Stomach (tissue), 9 donors: Measurements from ENCODE around the gene OR2AT4. TPM values are rescaled to one million over a fixed set of nuclear protein-coding genes. Genes with fewer than 3 reads are reported as not detected.

Source experiments
- DNase-seq, 2 donors: peaks; one replicate each; pipeline versions ENCODE4 v3.0.0 to v3.0.0-alpha.2; 2013 to 2019
- H3K27ac ChIP-seq, 5 donors: fragments of 200-600 bp in 4 of 5; sonication (generic) in 4 of 5; one replicate each; pipeline ENCODE4 v1.5.1; 2013 to 2019; ENCODE audit warnings: mild to moderate bottlenecking in 1 of 5, moderate library complexity in 1 of 5
- H3K27me3 ChIP-seq, 3 donors: fragments of 200-600 bp; sonication (generic); one replicate each; pipeline ENCODE4 v1.5.1; 2017 to 2019; ENCODE audit warnings: mixed run types in 1 of 3
- H3K36me3 ChIP-seq, 4 donors: fragments of 200-600 bp; sonication (generic); 1 replicate in 3 of 4; 2 replicates in 1 of 4; pipeline ENCODE4 v1.5.1; 2016 to 2019
- H3K4me1 ChIP-seq, 4 donors: fragments of 200-600 bp; sonication (generic); one replicate each; pipeline ENCODE4 v1.5.1; 2016 to 2019
- H3K4me3 ChIP-seq, 4 donors: fragments of 200-600 bp; sonication (generic) in 3 of 4; one replicate each; pipeline ENCODE4 v1.5.1; 2016 to 2019; ENCODE audit warnings: mild to moderate bottlenecking in 1 of 4
- H3K9me3 ChIP-seq, 4 donors: fragments of 200-600 bp; sonication (generic); one replicate each; pipeline ENCODE4 v1.5.1; 2016 to 2019
- CTCF ChIP-seq, 7 experiments: fragments of 450-650 bp in 4 of 7; fragments of 200-600 bp in 3 of 7; sonication (generic) in 3 of 7; IDR thresholded peaks; one replicate each; pipeline ENCODE4 v1.5.1; 2016 to 2019; ENCODE audit warnings: antibody characterized with exemption in 7 of 7, control low read depth in 2 of 7, mild to moderate bottlenecking in 1 of 7
- EP300 ChIP-seq: sonication (generic); formaldehyde crosslinking; IDR thresholded peaks from one replicate; pipeline ENCODE4 v1.6.1; 2017; ENCODE audit warnings: antibody characterized with exemption
- POLR2A ChIP-seq, 4 donors: fragments of 450-650 bp; IDR thresholded peaks; one replicate each; pipeline ENCODE4 v1.6.1; 2016; ENCODE audit warnings: antibody characterized with exemption in 4 of 4, control low read depth in 2 of 4, mild to moderate bottlenecking in 1 of 4, moderate library complexity in 1 of 4
- POLR2AphosphoS5 ChIP-seq, 3 donors: sonication (generic); formaldehyde crosslinking; IDR thresholded peaks; one replicate each; pipeline ENCODE4 v1.6.1; 2016; ENCODE audit warnings: antibody characterized with exemption in 3 of 3
- WGBS, 5 donors: extraction: QIAGEN DNeasy Blood & Tissue Kit in 3 of 5; methylation state at CpG; one replicate each; pipeline versions ENCODE4 v1.1.5 to v1.1.7; 2013 to 2018; 5-methylcytosine and 5-hydroxymethylcytosine counted together
- intact Hi-C: fragments of 100-400 bp; cut with DNase I; formaldehyde crosslinking; loops from one replicate; pipeline ENCODE4 v1.15.1; 2023; ENCODE audit warnings: low total_unique reads
- polyA plus RNA-seq, 3 donors: library from polyadenylated mRNA; stranded (reverse); fragments of 200-250 nt; gene quantifications; one replicate each; pipeline ENCODE4 v1.2.3, GENCODE V29; 2013
- total RNA-seq, 5 donors: library from RNA; depleted of rRNA; stranded (reverse); fragments of >200 nt; gene quantifications; one replicate each; pipeline versions ENCODE4 v1.1.0 to v1.2.3, GENCODE V29; 2014 to 2016
- donor health status: healthy with polysubstance abuse.
- donor health status: Bipolar disorder and iron deficiency.
- donor health status: healthy.

The OR2AT4 gene
- total and polyA plus RNA-seq, 8 donors, result not detected

- Histone ChIP-seq H3K9me3 (peaks cover 0 to 3% (median 0%) of the 10 kb centered on the region in 4 donors), H3K4me1 (no peaks in the 10 kb centered on the region), H3K27me3 (peaks cover 0 to 12% (median 0%) of the 10 kb centered on the region in 3 donors), H3K4me3 (no peak overlapping the region), H3K36me3 (no peaks in the 10 kb centered on the region), H3K27ac (no peak overlapping the region)
- TF ChIP-seq CTCF (IDR thresholded peaks at IDR 0.05) (no peak), POLR2AphosphoS5 (IDR thresholded peaks at IDR 0.05) (no peak), EP300 (no peak)
- no peak for DNase-seq
- intact Hi-C loops, result no loop called here
- WGBS, 5 donors, result 77 to 92% (median 82%) methylated on average over 2 of the region's 2 CpGs
Measured at GRCh38 chr11:75126564-75126963, 29.9 kb upstream of the OR2AT4 start.

DNA sequence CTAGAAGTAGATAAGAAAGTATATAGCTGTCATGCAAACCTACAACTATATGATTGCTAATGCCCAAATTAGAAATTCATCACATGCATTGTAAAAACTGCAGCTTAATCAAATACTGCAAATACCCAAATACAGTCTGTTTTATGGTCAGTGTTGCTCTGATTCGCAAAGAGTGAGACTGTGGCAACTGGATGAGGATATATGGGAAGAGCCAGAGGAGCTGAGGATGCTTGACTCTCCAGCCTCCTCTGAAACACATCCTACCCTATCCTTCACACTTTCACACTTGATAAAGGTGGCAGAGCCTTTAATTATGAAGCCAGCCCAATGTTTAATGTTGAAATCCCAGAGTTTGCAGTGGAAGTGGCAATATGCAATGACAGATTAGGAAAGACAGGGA lies 21.9 kb upstream of the OR2AT4 start:
- Histone ChIP-seq H3K27ac (no peak overlapping the region), H3K27me3 (peaks cover 0 to 14% (median 0%) of the 10 kb centered on the region in 3 donors), H3K4me1 (no peaks in the 10 kb centered on the region), H3K4me3 (no peak overlapping the region), H3K9me3 (peaks cover 0 to 30% (median 26%) of the 10 kb centered on the region in 4 donors), H3K36me3 (no peaks in the 10 kb centered on the region)
- DNase-seq, result no peak
- no peak for TF ChIP-seq POLR2AphosphoS5 (IDR thresholded peaks at IDR 0.05)
- TF ChIP-seq POLR2A (IDR thresholded peaks at IDR 0.05), result no peak
- TF ChIP-seq CTCF (IDR thresholded peaks at IDR 0.05), result no peak
- no peak for TF ChIP-seq EP300
- intact Hi-C loops, result no loop called here
- 0 to 74% (median 45%) methylated on average over 1 of the region's 1 CpG for WGBS, 5 donors

DNA sequence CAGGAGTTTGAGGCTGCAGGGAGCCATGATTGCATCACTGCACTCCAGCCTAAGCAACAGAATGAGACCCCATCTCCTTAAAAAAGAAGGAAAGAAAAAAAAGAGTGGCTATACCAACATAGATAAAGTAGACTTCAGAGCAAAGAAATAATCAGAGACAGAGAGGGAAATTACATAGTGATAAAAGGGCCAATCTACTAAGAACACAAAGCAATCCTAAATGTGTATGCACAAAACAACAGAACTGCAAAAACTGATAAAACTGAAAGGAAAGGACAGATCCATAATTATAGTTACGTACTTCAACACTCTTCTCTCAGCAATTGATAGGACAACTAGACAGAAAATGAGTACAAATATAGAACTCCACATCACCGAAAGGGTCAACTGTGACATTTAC lies 17.8 kb upstream of the OR2AT4 start:
- Histone ChIP-seq H3K27ac (no peak overlapping the region), H3K36me3 (no peaks in the 10 kb centered on the region), H3K4me1 (no peaks in the 10 kb centered on the region), H3K4me3 (no peak overlapping the region), H3K9me3 (peaks cover 0 to 43% (median 35%) of the 10 kb centered on the region in 4 donors), H3K27me3 (peaks cover 0 to 9% (median 0%) of the 10 kb centered on the region in 3 donors)
- TF ChIP-seq EP300 (no peak), POLR2A (IDR thresholded peaks at IDR 0.05) (no peak), POLR2AphosphoS5 (IDR thresholded peaks at IDR 0.05) (no peak), CTCF (IDR thresholded peaks at IDR 0.05) (no peak)
- intact Hi-C loops, result no loop called here
- DNase-seq, result no peak
- WGBS, 5 donors, result 83 to 93% (median 90%) methylated on average over 2 of the region's 2 CpGs

DNA sequence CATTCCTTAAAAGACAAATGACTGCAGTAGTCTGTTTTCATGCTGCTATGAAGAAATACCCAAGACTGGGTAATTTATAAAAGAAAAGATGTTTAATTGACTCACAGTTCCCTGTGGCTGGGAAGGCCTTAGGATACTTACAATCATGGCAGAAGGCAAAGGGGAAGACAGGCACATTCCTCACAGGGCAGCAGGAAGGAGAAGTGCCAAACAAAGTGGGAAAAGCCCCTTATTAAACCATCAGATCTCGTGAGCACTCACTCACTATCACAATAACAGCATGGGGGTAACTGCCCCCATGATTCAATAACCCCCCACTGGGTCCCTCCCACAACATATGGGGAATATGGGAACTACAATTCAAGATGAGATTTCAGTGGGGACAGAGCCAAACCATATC lies 16.4 kb upstream of the OR2AT4 start:
- intact Hi-C loops, result no loop called here
- WGBS, 5 donors, result 17 to 46% (median 31%) methylated on average over 1 of the region's 1 CpG
- DNase-seq, result no peak

DNA sequence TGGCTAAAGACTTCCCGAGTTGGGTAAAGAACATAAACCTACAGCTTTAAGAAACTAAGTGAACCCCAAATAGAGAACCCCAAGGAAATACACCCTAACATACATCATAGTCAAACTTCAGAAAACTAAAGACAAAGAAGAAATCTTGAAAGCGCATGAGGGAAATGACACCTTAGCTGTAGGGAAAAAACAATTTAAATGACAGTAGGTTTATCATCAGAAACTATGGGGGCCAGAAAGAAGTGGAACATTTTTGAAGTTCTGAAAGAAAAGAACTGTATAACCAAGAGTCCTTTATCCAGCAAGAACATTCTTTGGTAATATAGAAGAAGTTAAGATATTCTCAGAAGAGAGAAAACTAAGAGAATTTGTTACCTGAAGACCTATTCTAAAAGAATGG lies 15.5 kb upstream of the OR2AT4 start:
- intact Hi-C loops, result no loop called here
- 87 to 95% (median 89%) methylated on average over 2 of the region's 2 CpGs for WGBS, 5 donors
- no peak overlapping the region for H3K27ac ChIP-seq
- H3K36me3 ChIP-seq, result no peaks in the 10 kb centered on the region
- DNase-seq, result no peak
- peaks cover 0 to 30% (median 23%) of the 10 kb centered on the region in 4 donors for H3K9me3 ChIP-seq
- no peak overlapping the region for H3K4me3 ChIP-seq
- no peaks in the 10 kb centered on the region for H3K27me3 ChIP-seq
- no peaks in the 10 kb centered on the region for H3K4me1 ChIP-seq
- TF ChIP-seq CTCF (IDR thresholded peaks at IDR 0.05), result no peak
- TF ChIP-seq POLR2AphosphoS5 (IDR thresholded peaks at IDR 0.05), result no peak
- no peak for TF ChIP-seq EP300
- no peak for TF ChIP-seq POLR2A (IDR thresholded peaks at IDR 0.05)

More for the DNA sequence above, 16.4 kb upstream of the OR2AT4 start:
- Histone ChIP-seq H3K36me3 (no peaks in the 10 kb centered on the region), H3K4me1 (no peaks in the 10 kb centered on the region), H3K9me3 (peaks cover 0 to 30% (median 24%) of the 10 kb centered on the region in 4 donors), H3K4me3 (no peak overlapping the region), H3K27ac (no peak overlapping the region), H3K27me3 (no peaks in the 10 kb centered on the region)
- no peak for TF ChIP-seq POLR2A (IDR thresholded peaks at IDR 0.05)
- TF ChIP-seq POLR2AphosphoS5 (IDR thresholded peaks at IDR 0.05), result no peak
